Sigmoid colon (tissue), 7 donors: ENCODE data around the gene KCNJ9. TPM values are rescaled to one million over a fixed set of nuclear protein-coding genes. Genes with fewer than 3 reads are reported as not detected.

ENCODE experiments used
- DNase-seq: peaks from one replicate; pipeline ENCODE4 v3.0.0-alpha.2; 2019
- H3K27ac ChIP-seq, 4 donors: fragments of 200-600 bp; sonication (generic); one replicate each; pipeline ENCODE4 v1.5.1; 2016 to 2019; ENCODE audit warnings: mild to moderate bottlenecking in 1 of 4
- H3K27me3 ChIP-seq, 3 donors: fragments of 200-600 bp; sonication (generic); one replicate each; pipeline ENCODE4 v1.5.1; 2019; ENCODE audit warnings: mild to moderate bottlenecking in 1 of 3
- H3K36me3 ChIP-seq, 4 donors: fragments of 200-600 bp; sonication (generic); one replicate each; pipeline ENCODE4 v1.5.1; 2016 to 2019
- H3K4me1 ChIP-seq, 4 donors: fragments of 200-600 bp; sonication (generic); one replicate each; pipeline ENCODE4 v1.5.1; 2017 to 2019
- H3K4me3 ChIP-seq, 4 donors: fragments of 200-600 bp; sonication (generic); one replicate each; pipeline ENCODE4 v1.5.1; 2017 to 2019; ENCODE audit warnings: mild to moderate bottlenecking in 2 of 4, moderate library complexity in 1 of 4
- H3K9me3 ChIP-seq, 4 donors: fragments of 200-600 bp in 3 of 4; sonication (generic) in 3 of 4; one replicate each; pipeline versions ENCODE4 v1.5.1 to v1.6.1; 2013 to 2019
- EP300 ChIP-seq, 4 donors: sonication (generic); formaldehyde crosslinking; IDR thresholded peaks; one replicate each; pipeline ENCODE4 v1.6.1; 2017; ENCODE audit warnings: antibody characterized with exemption in 4 of 4
- POLR2A ChIP-seq, 2 donors: fragments of 450-650 bp; IDR thresholded peaks; one replicate each; pipeline ENCODE4 v1.6.1; 2016; ENCODE audit warnings: antibody characterized with exemption in 2 of 2, mild to moderate bottlenecking in 2 of 2, moderate library complexity in 2 of 2
- POLR2AphosphoS5 ChIP-seq, 4 donors: sonication (generic); formaldehyde crosslinking; IDR thresholded peaks; one replicate each; pipeline ENCODE4 v1.6.1; 2017; ENCODE audit warnings: antibody characterized with exemption in 4 of 4
- WGBS, 2 donors: extraction: QIAGEN DNeasy Blood & Tissue Kit; methylation state at CpG; one replicate each; pipeline ENCODE4 v1.1.7; 2013; 5-methylcytosine and 5-hydroxymethylcytosine counted together
- intact Hi-C: fragments of 100-400 bp; cut with DNase I; formaldehyde crosslinking; loops from one replicate; pipeline ENCODE4 v1.15.1; 2023
- polyA plus RNA-seq, 3 donors: library from polyadenylated mRNA; stranded (reverse); fragments of 200-250 nt; gene quantifications; one replicate each; pipeline ENCODE4 v1.2.3, GENCODE V29; 2013
- total RNA-seq, 4 donors: library from RNA; depleted of rRNA; stranded (reverse); fragments of >200 nt; gene quantifications; one replicate each; pipeline ENCODE4 v1.1.0, GENCODE V29; 2016
- TF ChIP-seq, protein P1 (sequence below), 4 experiments: fragments of 450-650 bp in 3 of 4; fragments of 200-600 bp in 1 of 4; IDR thresholded peaks; one replicate each; pipeline ENCODE4 v1.5.1; 2016 to 2019; ENCODE audit warnings: antibody characterized with exemption in 4 of 4, mild to moderate bottlenecking in 3 of 4, moderate library complexity in 2 of 4
- donor health status: healthy with polysubstance abuse.
- donor health status: Bipolar disorder and iron deficiency.
- donor health status: healthy.

The KCNJ9 gene
- total and polyA plus RNA-seq, 7 donors: under 0.01 to 0.36 (median 0.27) TPM; not detected in 2

DNA sequence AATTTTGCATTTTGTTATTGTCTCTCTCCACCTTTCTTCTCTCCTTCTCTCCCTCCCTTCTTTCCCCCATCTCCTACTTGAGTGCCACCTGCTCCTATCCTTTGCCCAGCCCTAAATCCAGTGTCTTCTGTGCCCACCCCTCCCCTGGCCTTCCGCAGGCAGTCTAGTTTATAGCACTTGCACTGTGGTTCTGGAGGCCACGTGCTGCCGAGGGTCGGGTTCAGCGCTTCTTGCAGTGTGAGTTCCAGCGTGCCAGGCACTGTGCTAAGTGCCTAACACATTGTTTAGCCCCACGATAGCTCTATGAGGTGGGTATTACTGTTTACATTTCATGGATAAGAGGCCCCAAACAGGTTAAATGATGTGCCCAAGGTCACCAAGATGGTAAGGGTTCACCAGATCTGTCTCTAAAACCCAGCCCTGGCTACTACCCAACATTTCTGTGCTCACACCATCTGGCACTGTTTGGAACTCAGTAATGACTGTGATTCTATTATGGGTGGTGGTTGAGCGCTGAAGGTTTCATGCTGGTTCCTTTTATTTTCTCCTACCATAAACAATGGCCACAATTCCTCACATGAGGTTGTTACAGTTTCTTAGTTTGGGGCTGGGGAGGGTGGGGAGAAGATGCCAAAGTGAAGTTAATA, 56.0 kb downstream of the KCNJ9 start:
- peak overlapping the region; percentile 30 to 62 (median 46) for H3K27ac ChIP-seq
- H3K4me1 ChIP-seq: peaks cover 0 to 16% (median 4%) of the 10 kb centered on the region in 4 donors
- DNase-seq: no peak
- 79 to 88% methylated on average over 8 of the region's 8 CpGs for WGBS, 2 donors
- intact Hi-C loops: no loop called here
- TF ChIP-seq EP300 (IDR thresholded peaks at IDR 0.05) (no peak), POLR2A (IDR thresholded peaks at IDR 0.05) (no peak), POLR2AphosphoS5 (IDR thresholded peaks at IDR 0.05) (no peak)
- TF ChIP-seq, protein P1, sequence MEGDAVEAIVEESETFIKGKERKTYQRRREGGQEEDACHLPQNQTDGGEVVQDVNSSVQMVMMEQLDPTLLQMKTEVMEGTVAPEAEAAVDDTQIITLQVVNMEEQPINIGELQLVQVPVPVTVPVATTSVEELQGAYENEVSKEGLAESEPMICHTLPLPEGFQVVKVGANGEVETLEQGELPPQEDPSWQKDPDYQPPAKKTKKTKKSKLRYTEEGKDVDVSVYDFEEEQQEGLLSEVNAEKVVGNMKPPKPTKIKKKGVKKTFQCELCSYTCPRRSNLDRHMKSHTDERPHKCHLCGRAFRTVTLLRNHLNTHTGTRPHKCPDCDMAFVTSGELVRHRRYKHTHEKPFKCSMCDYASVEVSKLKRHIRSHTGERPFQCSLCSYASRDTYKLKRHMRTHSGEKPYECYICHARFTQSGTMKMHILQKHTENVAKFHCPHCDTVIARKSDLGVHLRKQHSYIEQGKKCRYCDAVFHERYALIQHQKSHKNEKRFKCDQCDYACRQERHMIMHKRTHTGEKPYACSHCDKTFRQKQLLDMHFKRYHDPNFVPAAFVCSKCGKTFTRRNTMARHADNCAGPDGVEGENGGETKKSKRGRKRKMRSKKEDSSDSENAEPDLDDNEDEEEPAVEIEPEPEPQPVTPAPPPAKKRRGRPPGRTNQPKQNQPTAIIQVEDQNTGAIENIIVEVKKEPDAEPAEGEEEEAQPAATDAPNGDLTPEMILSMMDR (IDR thresholded peaks at IDR 0.05): no peak
- no peak overlapping the region for H3K4me3 ChIP-seq
- no peaks in the 10 kb centered on the region for H3K27me3 ChIP-seq
- H3K9me3 ChIP-seq: no peaks in the 10 kb centered on the region
- H3K36me3 ChIP-seq: peaks cover 17 to 96% (median 25%) of the 10 kb centered on the region in 4 donors

DNA sequence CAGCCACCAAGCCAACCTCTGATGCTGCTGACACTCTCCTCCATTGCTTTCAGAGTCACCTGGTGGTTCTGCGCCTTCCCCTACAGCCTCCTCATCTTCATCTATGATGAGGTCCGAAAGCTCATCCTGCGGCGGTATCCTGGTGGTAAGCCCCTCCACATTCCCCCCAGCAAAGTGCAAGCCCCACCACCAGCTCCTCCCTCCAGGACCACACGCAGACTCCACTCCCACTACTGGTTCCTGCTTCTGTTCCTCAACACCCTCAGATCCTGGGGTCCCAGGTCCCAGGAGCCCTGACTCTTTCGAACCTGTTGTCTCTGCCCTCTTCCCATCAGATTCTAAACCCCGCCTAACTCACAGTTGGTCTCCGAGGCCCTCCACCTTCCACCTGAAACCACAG, 58.5 kb downstream of the KCNJ9 start:
- H3K36me3 ChIP-seq: peaks cover 17 to 84% (median 25%) of the 10 kb centered on the region in 4 donors

More for the DNA sequence above, 58.5 kb downstream of the KCNJ9 start:
- TF ChIP-seq POLR2A (IDR thresholded peaks at IDR 0.05): no peak
- TF ChIP-seq POLR2AphosphoS5 (IDR thresholded peaks at IDR 0.05): no peak
- TF ChIP-seq EP300 (IDR thresholded peaks at IDR 0.05): no peak
- TF ChIP-seq, protein P1 (IDR thresholded peaks at IDR 0.05): no peak
- peaks cover 0 to 13% (median 3%) of the 10 kb centered on the region in 4 donors for H3K4me1 ChIP-seq
- WGBS, 2 donors: 96% methylated on average over 8 of the region's 8 CpGs
- H3K4me3 ChIP-seq: no peak overlapping the region
- H3K9me3 ChIP-seq: no peaks in the 10 kb centered on the region
- H3K27ac ChIP-seq: no peak overlapping the region
- no peaks in the 10 kb centered on the region for H3K27me3 ChIP-seq
- intact Hi-C loops: no loop called here
- DNase-seq: no peak

Other genes starting within 250 kb of the KCNJ9 start
- not detected for gene VSIG8, start 218.9 kb upstream of the KCNJ9 start, total RNA-seq
- under 1 TPM in 1 of 3 donors, not detected in 2; 0.10 TPM for gene VSIG8, start 218.9 kb upstream of the KCNJ9 start, polyA plus RNA-seq
- gene CFAP45, start 181.4 kb upstream of the KCNJ9 start, total RNA-seq: 1 to 10 TPM in 1 of 4 donors, under 1 TPM in 1, not detected in 2; 0.81 to 1.8 TPM
- gene CFAP45, start 181.4 kb upstream of the KCNJ9 start, polyA plus RNA-seq: 1 to 10 TPM in 1 of 3 donors, under 1 TPM in 1, not detected in 1; 0.29 to 1.2 TPM
- gene TAGLN2, start 156.0 kb upstream of the KCNJ9 start, total RNA-seq: 100 to 1,000 TPM in 2 of 4 donors, 10 to 100 TPM in 2; 88.8 to 109 (median 99.0) TPM
- 100 to 1,000 TPM; 383 to 770 (median 531) TPM for gene TAGLN2, start 156.0 kb upstream of the KCNJ9 start, polyA plus RNA-seq
- under 1 TPM in 1 of 4 donors, not detected in 3; under 0.01 TPM for gene IGSF9, start 135.9 kb upstream of the KCNJ9 start, total RNA-seq
- 10 to 100 TPM in 2 of 3 donors, 1 to 10 TPM in 1; 6.9 to 16.3 (median 11.4) TPM for gene IGSF9, start 135.9 kb upstream of the KCNJ9 start, polyA plus RNA-seq
- not detected for gene SLAMF9, start 127.3 kb upstream of the KCNJ9 start, total RNA-seq
- under 1 TPM in 1 of 3 donors, not detected in 2; 0.15 TPM for gene SLAMF9, start 127.3 kb upstream of the KCNJ9 start, polyA plus RNA-seq
- gene PIGM, start 49.5 kb upstream of the KCNJ9 start, total RNA-seq: 1 to 10 TPM; 3.3 to 4.7 (median 4.5) TPM
- 1 to 10 TPM in 1 of 3 donors, under 1 TPM in 2; 0.60 to 3.6 (median 0.69) TPM for gene PIGM, start 49.5 kb upstream of the KCNJ9 start, polyA plus RNA-seq
- under 1 TPM in 2 of 4 donors, not detected in 2; 0.27 to 0.36 TPM for gene KCNJ10, start 11.4 kb upstream of the KCNJ9 start, total RNA-seq
- 1 to 10 TPM in 1 of 3 donors, under 1 TPM in 1, not detected in 1; 0.23 to 1.3 TPM for gene KCNJ10, start 11.4 kb upstream of the KCNJ9 start, polyA plus RNA-seq
- 10 to 100 TPM; 11.1 to 11.4 (median 11.3) TPM for gene IGSF8, start 17.1 kb downstream of the KCNJ9 start, total RNA-seq
- gene IGSF8, start 17.1 kb downstream of the KCNJ9 start, polyA plus RNA-seq: 10 to 100 TPM in 1 of 3 donors, 1 to 10 TPM in 2; 4.8 to 34.9 (median 7.2) TPM
- gene ATP1A2, start 34.2 kb downstream of the KCNJ9 start, total RNA-seq: 100 to 1,000 TPM in 2 of 4 donors, 10 to 100 TPM in 2; 60.7 to 153 (median 102) TPM
- 1 to 10 TPM in 2 of 3 donors, under 1 TPM in 1; 0.92 to 5.7 (median 1.8) TPM for gene ATP1A2, start 34.2 kb downstream of the KCNJ9 start, polyA plus RNA-seq
- gene ATP1A4, start 70.1 kb downstream of the KCNJ9 start, total RNA-seq: 1 to 10 TPM in 1 of 4 donors, under 1 TPM in 1, not detected in 2; 0.27 to 3.0 TPM
- gene ATP1A4, start 70.1 kb downstream of the KCNJ9 start, polyA plus RNA-seq: under 1 TPM in 1 of 3 donors, not detected in 2; 0.22 TPM
- gene CASQ1, start 109.0 kb downstream of the KCNJ9 start, total RNA-seq: 1 to 10 TPM in 3 of 4 donors, under 1 TPM in 1; 0.66 to 9.4 (median 2.4) TPM
- under 1 TPM in 2 of 3 donors, not detected in 1; 0.28 to 0.60 TPM for gene CASQ1, start 109.0 kb downstream of the KCNJ9 start, polyA plus RNA-seq
- gene PEA15, start 123.8 kb downstream of the KCNJ9 start, total RNA-seq: 100 to 1,000 TPM in 1 of 4 donors, 10 to 100 TPM in 3; 65.7 to 126 (median 88.8) TPM
- 100 to 1,000 TPM in 2 of 3 donors, 10 to 100 TPM in 1; 42.5 to 113 (median 109) TPM for gene PEA15, start 123.8 kb downstream of the KCNJ9 start, polyA plus RNA-seq
- gene DCAF8, start 181.0 kb downstream of the KCNJ9 start, total RNA-seq: 100 to 1,000 TPM; 138 to 184 (median 147) TPM
- 10 to 100 TPM; 28.2 to 76.1 (median 44.4) TPM for gene DCAF8, start 181.0 kb downstream of the KCNJ9 start, polyA plus RNA-seq
- gene PEX19, start 203.6 kb downstream of the KCNJ9 start, total RNA-seq: 10 to 100 TPM; 49.0 to 57.4 (median 53.0) TPM
- gene PEX19, start 203.6 kb downstream of the KCNJ9 start, polyA plus RNA-seq: 10 to 100 TPM; 25.6 to 42.0 (median 35.4) TPM